ENCODE results near the gene ASB8. TPM values are rescaled to one million over a fixed set of nuclear protein-coding genes. Genes with fewer than 3 reads are reported as not detected.

The ASB8 gene
- total and polyA plus RNA-seq, 12 donors, result 24.9 to 103 (median 83.7) TPM

- intact Hi-C loops (cut with DNase I), result loop anchor here in 4 of 10 donors (5.0 to 10.0 kb wide), 5 partner anchors 114 to 416 kb away; partner anchors contain the start of gene ZNF641 (in 4 of the 4)
- Histone ChIP-seq H3K27ac (peak overlapping the region; percentile 89 to 100 (median 100)), H3K36me3 (peaks cover 0 to 6% (median 0%) of the 10 kb centered on the region in 9 donors), H3K27me3 (peaks cover 0 to 3% (median 0%) of the 10 kb centered on the region in 7 donors), H3K4me1 (peaks cover 0 to 36% (median 22%) of the 10 kb centered on the region in 9 donors), H3K4me3 (peak overlapping the region; percentile 38 to 97 (median 75)), H3K9me3 (peaks cover 0 to 3% (median 0%) of the 10 kb centered on the region in 11 donors)
- TF ChIP-seq CTCF (IDR thresholded peaks at IDR 0.05), result no peak
- WGBS, 2 donors, result 6 to 7% methylated on average over 26 of the region's 26 CpGs
- ATAC-seq, result peak; percentile 50 to 80 (median 73)
- DNase-seq, result peak; percentile 46 to 63
Measured at GRCh38 chr12:48198672-48198971, 41.3 kb upstream of the ASB8 start.

DNA sequence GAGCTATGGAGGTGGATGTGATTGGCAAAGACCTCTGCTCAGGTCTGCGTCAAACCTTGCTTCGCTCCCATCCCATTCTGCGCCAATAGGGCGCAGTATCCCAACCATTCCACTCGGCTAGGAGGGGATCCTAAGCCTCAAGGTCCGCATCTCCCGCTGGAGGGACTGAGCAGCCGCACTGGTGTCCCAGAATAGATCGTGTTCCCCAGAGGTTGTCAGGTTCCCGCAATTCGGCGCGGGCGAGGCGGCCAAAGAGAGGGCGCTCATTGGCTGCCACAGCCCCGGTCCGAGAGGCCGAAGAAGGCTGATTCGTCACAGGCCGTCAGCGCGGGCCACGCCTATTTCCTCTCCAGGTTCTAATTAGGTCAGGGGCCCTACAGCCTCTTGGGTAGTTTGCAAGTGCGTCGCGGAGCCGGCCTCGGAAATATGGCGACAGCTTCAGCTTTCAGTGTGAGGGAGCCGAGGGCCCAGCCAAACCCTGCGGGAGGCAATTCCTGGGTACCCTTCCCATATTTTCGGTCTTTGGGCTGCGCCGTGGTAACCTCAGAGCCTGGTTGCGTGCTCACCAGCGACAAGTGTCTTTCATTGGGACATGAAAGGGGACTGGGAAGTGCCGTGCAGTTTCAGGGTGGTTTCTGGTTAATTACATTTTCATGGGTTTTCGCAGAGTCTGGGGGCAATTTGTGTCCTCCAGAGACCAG, 40.8 kb upstream of the ASB8 start:
- H3K9me3 ChIP-seq, result no peaks in the 10 kb centered on the region
- peak; percentile 98 to 100 (median 100) for ATAC-seq
- no peak for TF ChIP-seq CTCF (IDR thresholded peaks at IDR 0.05)
- H3K27me3 ChIP-seq, result peaks cover 0 to 3% (median 0%) of the 10 kb centered on the region in 7 donors
- H3K27ac ChIP-seq, result peak overlapping the region; percentile 89 to 100 (median 100)
- H3K4me1 ChIP-seq, result peaks cover 0 to 36% (median 23%) of the 10 kb centered on the region in 9 donors
- intact Hi-C loops (cut with DNase I), result loop anchor here in 5 of 10 donors (1.0 to 10.0 kb wide), 6 partner anchors 40 to 417 kb away; partner anchors contain the start of gene ZNF641 (in 4 of the 5)
- 1% methylated on average over 39 of the region's 39 CpGs for WGBS, 2 donors
- DNase-seq, result peak; percentile 97 to 98
- peaks cover 0 to 6% (median 0%) of the 10 kb centered on the region in 9 donors for H3K36me3 ChIP-seq
- peak overlapping the region; percentile 38 to 97 (median 75) for H3K4me3 ChIP-seq

GRCh38 chr12:48197549-48197970, 40.2 kb upstream of the ASB8 start:
- TF ChIP-seq CTCF (IDR thresholded peaks at IDR 0.05), result peak in 8 of 9 donors; percentile 22 to 71 (median 52)
- Histone ChIP-seq H3K4me3 (peak overlapping the region; percentile 7 to 97 (median 75)), H3K9me3 (no peaks in the 10 kb centered on the region), H3K27me3 (peaks cover 0 to 3% (median 0%) of the 10 kb centered on the region in 7 donors), H3K4me1 (peaks cover 0 to 40% (median 23%) of the 10 kb centered on the region in 9 donors), H3K36me3 (peaks cover 0 to 6% (median 0%) of the 10 kb centered on the region in 9 donors), H3K27ac (peak overlapping the region; percentile 89 to 100 (median 100))
- WGBS, 2 donors, result 1% methylated on average over 10 of the region's 10 CpGs
- DNase-seq (no peak), ATAC-seq (peak; percentile 6 to 64 (median 38))
- intact Hi-C loops (cut with DNase I), result loop anchor here in 5 of 10 donors (1.0 to 10.0 kb wide), 6 partner anchors 39 to 417 kb away; partner anchors contain the start of gene ZNF641 (in 4 of the 5)

GRCh38 chr12:48194799-48195201, 37.5 kb upstream of the ASB8 start:
- WGBS, 2 donors, result 45 to 73% methylated on average over 1 of the region's 1 CpG
- H3K4me3 ChIP-seq, result no peak overlapping the region
- intact Hi-C loops (cut with DNase I), result loop anchor here in 4 of 10 donors (5.0 to 10.0 kb wide), 5 partner anchors 110 to 420 kb away; partner anchors contain the start of gene ZNF641 (in 4 of the 4)
- no peak for TF ChIP-seq CTCF (IDR thresholded peaks at IDR 0.05)
- DNase-seq (no peak), ATAC-seq (no peak)
- H3K27me3 ChIP-seq, result peaks cover 0 to 12% (median 0%) of the 10 kb centered on the region in 7 donors
- H3K36me3 ChIP-seq, result no peaks in the 10 kb centered on the region
- no peaks in the 10 kb centered on the region for H3K9me3 ChIP-seq
- peaks cover 0 to 25% (median 19%) of the 10 kb centered on the region in 9 donors for H3K4me1 ChIP-seq
- H3K27ac ChIP-seq, result no peak overlapping the region

Data from heart right ventricle (tissue), 16 donors.